OCI-LY3 (cell line): ENCODE data around the gene PPDPF.

ENCODE experiments used
- CTCF ChIP-seq: fragments of 200-600, 300-600 bp; sonication (generic); IDR thresholded peaks from 2 replicates; pipeline ENCODE4 v1.5.1; 2014; ENCODE audit warnings: antibody characterized with exemption, low read length, low read depth
- EZH2phosphoT487 ChIP-seq: fragments of 200-600 bp; shearing (Covaris generic); IDR thresholded peaks from 2 replicates; pipeline ENCODE4 v1.6.1; 2018; ENCODE audit warnings: antibody characterized with exemption, mixed run types, low read depth

GRCh38 chr20:63494420-63495166 lies 26.0 kb upstream of the PPDPF start:
- TF ChIP-seq CTCF (no peak), EZH2phosphoT487 (no peak)
